ENCODE data around the gene INPP5K.

Gene INPP5K

DNA sequence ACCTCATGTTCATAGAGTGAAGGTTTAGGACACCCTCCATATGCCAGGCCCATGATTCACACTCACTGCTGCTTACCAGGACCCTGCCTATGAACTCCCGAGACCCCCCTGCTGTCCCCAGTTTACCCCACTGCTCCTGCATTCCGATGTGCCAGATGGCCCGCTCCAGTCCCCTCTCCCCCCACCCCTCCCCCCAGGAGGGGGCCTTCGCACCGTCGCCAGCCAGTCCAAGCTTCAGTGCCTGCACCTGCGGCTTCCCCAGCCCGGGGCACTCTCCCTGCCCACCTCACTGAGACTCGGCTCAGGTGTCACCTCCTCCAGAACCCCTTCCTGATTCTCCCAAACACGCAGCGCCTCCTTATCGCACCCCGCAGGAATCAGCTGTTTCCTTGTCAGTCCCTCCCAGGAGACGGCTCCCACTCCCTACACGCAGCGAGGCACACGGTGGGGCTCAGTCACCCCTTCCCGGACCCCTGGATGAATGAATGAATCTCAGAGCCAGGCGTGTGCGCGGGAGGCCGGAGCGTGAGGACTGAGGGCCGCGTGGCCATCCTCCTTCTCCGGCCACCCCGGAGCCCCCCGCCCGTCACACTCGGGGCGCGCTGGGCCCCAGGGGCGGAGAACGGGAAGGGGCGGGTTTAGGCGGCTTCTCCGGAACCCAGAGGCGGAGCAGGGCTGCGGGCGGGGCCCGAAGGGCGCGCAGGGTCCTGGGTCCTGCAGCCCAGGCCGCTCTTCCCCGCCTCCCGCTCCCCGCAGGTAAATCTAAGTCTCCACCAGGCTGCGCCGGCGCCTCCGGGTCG is 25.6 kb downstream of the INPP5K start:
- intact Hi-C loops (cut with DNase I), result loop anchor here (5.0 kb wide), 1 partner anchor 34 kb away; the partner anchor contains the start of gene CRK
- DNase-seq, result peak in 6 of 10 donors; percentile 34 to 91 (median 50)

DNA sequence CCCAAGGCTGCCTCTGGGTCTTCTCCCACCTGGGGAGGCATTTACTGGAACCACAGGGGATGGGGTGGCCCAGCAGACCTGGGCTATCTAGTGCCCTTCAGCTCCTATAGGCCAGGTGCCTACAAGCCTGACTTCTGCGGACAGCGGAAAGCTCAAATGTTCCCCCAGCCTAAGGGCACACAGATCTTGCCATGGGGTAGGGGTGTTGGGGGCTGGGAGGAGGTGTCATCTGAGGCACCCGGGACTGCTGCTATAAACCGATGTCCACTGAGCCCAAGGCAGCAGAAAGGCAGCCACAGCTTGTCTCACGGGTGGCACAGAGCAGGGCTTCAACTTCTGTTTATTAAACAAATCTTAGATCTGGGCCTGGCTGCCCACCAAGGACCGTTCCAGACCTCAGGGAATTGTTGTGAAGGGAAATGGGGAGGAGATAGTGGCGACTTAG is 27.6 kb downstream of the INPP5K start:
- DNase-seq, result no peak
- intact Hi-C loops (cut with DNase I), result no loop called here

DNA sequence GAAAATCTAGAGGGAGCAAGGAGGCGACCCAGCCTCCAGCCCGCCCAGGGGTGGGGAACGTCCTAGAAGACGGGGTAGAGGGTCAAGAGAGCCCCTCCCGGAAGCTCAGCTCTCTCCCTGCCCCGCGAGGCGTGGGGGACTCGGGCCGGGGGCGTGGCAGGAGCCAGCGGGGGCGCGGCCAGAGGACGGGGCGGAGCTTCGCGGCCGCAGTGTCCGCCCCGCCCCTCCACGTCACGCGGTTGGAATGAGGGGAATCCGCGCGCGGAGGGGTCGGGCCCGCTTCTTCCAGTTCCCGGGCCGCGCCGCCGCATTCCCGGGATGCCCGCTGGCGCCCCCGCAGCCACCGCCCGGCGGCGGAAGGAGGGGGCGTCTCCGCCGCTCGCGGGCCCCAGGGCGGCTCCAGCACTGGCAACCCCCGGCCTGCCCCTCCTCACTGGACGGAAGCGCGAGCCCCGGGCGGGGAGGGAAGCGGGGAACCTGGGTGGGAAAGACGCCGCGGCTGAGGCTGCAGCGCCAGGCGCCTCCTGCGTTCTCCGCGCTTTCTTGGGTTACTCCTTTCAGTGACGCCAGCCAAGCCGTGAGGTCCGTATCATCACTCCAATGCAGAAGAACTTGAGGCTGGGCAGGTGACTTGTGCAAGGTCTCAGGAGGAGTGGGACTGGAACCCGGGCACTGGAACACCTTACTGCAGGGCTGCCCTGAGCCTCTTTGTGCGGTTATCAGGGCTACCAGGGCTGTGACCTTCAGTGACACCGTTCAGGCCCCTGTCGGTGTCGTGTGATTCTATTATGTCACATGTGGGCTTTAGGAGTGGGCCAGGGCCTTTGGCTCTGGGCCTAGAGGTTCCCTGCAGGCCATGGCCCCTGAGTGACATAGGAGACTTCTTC is 28.2 kb downstream of the INPP5K start:
- peak; percentile 61 to 97 (median 77) for DNase-seq
- intact Hi-C loops (cut with DNase I), result no loop called here

DNA sequence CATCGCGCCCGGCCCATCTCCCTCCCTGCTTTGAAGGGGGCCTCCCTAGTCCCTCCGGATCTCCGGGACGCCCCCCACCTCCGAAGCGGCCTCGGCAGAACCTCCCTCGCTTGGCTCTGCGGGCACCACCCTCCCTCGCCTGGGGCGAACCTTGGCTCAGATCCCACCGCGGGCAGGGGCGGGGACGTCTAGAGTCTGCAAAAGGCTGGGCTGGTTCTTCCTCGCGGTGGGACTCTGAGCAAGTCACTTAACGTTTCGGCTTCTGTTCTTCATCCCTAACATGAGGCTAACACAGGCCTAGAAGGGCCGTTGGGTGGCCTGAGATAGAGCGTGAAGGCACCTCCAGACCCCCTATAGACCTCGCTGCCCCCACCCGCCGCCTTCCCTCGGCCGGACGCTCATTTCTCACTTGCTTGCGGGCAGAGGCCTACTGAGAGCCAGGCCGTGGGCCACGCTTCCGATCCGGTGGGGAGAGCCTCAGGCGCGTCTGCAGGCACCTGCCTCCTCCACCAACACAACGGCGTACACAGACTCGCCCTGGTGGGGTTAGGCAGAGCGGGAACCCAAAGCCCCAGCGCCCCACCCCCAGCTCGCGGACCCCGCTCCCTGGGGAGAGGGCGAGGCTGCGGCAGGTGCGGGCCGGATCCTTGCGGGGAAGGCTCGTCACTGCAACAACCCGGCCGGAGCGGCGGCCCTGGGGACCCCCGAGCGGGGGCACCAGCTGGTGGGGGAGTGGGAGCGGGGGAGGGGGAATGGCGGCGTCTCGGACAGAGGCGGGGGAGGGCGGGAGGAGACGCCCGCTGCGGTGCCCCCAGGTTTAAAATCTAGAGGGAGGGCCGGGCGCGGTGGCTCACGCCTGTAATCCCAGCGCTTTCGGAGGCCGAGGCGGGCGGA is 29.4 kb downstream of the INPP5K start:
- DNase-seq, result peak in 3 of 10 donors; percentile 32 to 81 (median 33)
- intact Hi-C loops (cut with DNase I), result no loop called here

DNA sequence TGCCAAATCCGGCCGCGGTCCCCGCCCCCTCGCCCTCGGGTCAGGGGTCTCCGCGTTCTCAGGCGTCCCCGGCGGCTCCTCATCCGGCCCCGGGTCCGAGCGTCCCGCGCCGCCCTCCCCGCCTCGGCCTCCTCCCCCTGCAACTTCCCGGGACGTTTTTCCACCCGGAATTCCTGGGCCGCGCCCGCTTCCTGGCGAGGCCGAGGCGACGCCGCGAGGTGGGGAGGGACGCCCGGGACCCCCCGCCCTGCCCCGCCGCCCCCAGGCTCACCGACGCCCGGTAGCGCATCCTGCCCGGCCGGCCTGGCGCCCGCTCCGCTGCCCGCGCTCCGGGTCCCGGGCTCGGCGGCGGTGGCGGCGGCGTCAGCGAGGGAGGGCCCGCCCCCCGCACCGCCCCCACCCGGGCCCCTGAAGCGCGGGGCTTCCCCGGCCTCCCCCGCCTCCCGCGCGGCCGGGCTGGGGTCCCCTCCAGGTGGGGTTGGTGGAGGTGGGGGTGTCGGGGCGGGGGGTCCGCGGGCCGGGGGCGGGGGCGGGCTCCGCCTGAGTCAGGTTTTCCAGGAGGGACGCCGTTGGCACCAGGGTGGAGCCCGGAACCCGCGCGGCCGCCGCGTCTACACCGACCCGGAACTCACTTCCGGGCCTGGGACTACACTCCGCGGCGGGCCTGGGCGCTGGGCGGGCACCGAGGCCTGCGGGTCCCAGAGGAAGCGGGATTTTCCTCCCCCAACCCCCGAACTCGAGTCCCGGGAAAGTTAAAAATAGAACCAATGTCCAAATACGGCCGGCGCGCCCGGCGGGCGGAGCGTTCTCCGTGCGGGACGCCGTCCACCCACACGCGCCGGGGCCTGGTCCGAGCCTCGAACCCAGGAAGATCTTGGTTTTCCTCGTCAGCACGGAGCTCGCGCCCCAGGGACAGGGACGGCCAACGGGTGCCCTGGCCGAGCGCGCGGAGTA is 30.7 kb downstream of the INPP5K start:
- intact Hi-C loops (cut with DNase I), result no loop called here
- DNase-seq, result peak in 1 of 10 donors; percentile 70

DNA sequence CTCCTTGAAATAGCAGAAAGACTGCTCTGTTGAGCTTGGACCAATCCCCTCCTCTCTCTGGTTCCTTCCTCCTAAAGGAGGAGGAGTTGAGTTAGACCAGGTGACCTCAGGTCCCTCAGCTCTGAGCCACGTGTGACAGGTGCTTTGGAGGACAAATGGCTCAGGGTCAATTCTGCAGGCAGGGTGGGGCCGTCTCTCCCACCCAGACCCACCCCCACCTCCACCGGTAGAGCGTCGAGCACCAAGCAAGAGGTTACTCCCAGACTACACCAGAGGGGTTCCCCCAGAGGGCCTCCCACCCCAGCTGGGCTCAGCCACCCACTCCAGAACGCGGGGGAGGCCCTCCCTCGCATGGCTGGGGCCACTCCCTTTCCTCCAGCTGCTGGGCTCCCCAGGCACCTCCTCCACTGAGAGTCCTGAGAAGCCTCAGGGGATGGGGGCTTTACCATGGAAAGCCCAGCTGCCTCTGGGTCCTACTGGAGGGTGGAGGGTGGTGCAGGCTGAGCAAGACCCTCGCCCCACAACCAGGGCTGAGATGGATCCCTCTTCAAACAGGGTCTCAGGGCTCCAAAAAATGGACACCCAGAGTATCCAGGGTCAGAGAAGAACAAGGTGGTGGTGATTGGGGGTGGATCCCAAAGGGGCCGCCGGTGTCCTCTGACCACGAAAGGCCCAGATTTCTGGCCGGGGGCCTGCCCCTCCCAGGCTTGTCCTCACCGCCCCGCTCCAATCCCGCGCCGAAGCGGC is 31.6 kb downstream of the INPP5K start:
- peak in 1 of 10 donors; percentile 70 for DNase-seq
- intact Hi-C loops (cut with DNase I), result no loop called here

DNA sequence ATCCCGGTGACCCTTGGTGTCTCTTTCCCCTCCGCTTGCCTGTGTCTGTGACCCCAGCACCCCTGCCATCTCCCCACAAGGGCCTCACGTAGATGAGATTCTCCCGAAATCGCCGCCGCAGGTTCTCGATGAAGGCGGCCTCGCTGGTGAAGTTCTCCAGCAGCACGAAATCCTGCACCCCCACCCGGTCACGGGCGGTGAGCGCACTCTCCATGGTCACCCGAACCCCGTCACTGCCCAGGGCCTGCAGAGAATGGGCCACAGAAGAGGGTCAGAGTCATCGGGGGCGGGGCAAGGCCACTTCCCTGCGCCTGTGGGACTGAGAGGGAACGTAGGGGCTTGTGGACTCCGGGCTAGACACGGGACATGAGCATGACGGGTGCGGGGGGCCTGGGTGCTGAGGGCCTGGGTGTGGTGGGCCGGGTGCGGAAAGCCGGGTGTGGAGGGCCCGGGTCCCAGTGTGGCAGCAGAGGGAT is 32.3 kb downstream of the INPP5K start:
- intact Hi-C loops (cut with DNase I), result no loop called here
- peak in 1 of 10 donors; percentile 66 for DNase-seq

DNA sequence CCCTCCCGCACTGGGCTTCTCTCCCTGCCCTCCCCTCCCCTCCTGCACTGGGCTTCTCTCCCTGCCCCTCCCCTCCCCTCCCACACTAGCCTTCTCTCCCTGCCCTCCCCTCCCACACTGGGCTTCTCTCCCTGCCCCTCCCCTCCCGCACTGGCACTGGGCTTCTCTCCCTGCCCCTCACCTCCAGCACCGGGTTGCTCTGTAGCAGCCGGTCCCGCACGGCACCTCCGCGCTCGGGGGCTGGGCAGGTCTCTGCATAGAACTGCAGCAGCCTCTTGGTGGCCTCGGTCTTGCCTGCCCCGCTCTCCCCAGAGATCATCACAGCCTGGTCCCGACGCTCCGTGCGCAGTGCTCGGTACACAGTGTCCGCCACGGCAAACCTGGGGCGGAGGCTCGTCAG is 33.7 kb downstream of the INPP5K start:
- peak in 1 of 10 donors; percentile 79 for DNase-seq
- intact Hi-C loops (cut with DNase I), result no loop called here

DNA sequence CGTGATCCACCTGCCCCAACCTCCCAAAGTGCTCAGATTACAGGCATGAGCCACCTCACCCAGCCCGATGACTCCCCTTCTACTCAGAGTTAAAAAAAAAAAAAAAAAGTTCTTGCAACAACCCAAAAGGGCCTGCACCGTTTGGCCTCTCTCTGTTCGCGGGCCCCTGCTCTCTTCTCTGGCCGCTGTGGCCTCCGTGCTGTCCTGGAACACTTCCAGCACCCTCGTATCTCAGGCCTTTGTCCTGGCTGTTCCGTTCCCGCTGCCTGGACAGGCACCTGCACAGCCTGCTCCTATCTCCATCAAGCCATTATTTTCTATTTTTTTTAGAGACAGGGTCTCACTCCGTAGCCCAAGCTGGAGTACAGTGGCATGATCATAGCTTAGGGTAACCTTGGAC is 34.7 kb downstream of the INPP5K start:
- no peak for DNase-seq

DNA sequence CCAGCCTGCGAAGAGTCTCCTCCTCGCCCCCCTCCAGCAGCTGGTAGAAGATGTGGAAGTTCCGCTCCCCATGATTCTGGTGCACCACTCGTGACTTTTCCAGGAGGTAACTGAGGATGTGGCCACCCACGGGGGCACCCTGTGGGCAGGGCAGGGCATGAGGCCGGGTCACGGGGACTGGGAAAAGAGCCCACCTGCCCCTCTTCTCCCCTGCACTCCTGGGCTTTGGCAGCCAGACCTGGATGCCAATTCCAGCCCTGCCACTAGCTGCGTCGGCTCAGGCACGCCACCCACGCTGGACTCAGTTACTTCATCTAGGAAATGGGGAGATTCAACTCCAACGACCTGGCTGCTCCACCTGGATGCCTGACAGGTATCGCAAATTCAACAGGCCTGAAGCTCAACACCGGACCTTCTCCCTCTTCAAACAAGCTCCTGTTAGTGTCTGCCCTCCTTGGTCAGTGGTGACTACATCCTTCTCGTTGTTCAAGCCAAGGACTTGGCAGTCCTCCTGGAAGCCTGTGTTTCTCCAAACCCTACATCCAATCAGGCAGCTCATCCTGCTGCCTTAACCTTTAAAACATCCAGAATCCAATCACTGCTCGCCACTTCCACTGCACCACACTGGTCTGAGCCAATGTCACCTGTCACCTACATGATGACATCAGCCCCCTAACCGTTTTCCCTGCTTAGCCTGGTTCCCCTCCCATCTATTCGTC is 35.5 kb downstream of the INPP5K start:
- no peak for DNase-seq
- intact Hi-C loops (cut with DNase I), result no loop called here

More for the DNA sequence above, 34.7 kb downstream of the INPP5K start:
- intact Hi-C loops (cut with DNase I), result no loop called here

DNA sequence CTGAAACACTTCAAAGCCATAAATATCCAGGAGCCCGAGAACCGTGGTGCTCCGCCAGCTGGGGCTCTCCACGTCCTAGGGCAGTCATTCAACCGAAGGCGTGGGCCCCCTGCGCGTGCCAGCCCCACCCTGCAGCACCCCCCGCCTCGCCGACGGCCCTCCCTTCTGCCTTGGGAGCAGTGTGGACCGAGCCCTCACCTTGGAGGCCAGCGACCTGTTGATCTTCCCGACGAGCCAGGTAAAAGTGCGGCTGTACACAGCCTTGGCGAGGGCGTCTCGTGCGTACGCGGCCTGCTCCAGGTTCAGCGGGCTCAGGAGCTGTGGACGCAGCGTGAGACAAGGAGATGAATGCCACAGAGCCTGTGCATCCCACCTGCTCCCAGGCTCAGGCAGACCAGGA is 38.0 kb downstream of the INPP5K start:
- intact Hi-C loops (cut with DNase I), result no loop called here
- no peak for DNase-seq

DNA sequence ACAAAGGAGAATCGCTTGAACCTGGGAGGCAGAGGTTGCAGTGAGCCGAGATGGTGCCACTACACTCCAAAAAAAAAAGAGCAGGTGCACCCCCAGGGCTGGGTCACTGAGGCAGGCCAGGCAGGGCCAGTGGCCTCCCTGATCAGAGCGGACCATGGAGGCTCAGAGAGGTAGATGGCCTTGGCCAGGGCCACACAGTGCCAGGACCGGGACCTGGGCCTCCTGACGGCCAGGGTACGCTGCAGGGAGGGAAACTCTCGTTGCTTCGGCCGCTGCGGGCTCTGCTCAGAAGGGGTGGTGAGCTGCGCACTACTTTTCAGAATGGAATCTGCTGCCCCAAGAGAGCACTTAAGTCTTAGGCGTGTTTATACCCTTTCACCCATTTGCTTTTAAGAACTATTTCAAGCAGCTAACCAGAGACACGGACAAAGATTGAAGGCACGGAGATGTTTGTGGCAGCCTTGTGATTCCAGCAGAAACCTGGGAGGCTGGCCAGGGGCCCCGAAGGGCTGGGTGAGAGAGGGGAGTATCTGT is 41.0 kb downstream of the INPP5K start:
- DNase-seq, result no peak
- intact Hi-C loops (cut with DNase I), result no loop called here

DNA sequence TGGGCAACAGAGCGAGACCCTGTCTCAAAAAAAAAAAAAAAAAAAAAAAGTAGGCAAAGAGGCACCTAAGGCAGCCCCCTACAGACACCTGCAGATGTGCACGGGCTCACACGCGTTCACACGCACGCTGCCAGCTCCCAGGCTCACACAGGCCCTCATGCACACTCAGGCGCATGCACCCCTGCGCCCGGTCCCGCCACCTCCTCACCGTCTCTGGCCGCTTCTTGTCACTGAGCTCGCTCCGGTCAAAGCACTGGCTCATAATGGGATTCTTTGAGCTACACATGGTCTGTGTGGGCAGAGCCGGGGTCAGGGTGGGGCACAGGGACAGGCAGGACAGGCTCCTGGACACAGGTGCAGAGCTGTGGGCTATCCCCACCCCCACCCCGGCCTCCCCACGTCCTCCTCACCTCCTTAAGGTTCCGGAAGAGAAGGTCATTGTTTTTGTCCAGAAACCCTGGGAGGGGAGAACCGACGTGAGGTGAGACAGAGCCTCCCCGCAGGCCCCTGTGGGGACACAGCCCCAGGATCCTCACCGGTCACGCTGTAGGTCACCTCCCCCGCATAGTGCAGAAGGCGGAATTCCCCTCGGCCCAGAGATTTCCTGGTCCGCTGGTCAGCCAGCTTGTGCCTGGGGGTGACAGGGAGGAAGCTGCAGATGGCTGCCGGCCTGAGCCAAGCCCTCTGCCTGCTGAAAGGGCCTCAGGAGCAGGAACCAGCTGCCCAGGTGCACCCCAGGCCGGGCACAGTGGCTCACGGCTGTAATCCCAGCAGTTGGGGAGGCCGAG is 41.8 kb downstream of the INPP5K start:
- DNase-seq, result peak in 1 of 10 donors; percentile 85
- intact Hi-C loops (cut with DNase I), result no loop called here

DNA sequence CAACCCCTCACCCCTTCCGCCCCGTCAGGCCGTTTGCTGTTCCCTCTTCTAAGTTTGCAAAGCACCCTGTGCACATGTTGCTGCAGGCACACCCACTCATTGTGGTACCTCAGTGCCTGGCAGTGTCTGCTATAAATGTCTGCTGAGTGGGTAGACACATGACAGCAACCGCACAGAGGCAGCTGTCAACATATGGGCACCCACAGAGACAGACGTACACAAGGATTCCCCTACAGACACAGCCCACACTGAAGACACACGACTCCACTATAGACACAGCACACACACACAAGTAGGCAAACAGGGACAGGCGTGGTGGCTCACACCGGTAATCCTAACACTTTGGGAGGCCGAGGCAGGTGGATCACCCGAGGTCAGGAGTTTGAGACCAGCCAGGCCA is 42.6 kb downstream of the INPP5K start:
- intact Hi-C loops (cut with DNase I), result no loop called here

DNA sequence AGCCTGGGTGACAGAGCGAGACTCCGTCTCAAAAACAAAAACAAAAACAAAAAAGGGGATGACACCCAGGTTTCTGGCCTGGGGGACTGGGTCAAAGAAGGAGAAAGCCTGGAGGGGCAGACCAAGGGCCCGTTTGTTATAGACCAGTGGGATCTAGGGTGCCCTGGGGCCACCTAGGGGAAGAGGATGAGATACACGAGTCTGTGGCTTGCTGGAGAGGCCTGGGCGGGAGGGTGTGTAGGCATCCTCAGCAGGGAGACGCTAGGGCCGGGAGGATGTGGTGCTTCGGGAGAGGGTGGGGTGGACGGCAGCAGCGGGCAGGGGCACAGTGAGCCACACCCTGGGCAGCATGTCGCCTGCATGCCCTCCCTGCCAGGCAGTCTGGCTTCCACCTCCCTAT is 43.2 kb downstream of the INPP5K start:
- peak in 1 of 10 donors; percentile 82 for DNase-seq
- intact Hi-C loops (cut with DNase I), result no loop called here

More for the DNA sequence above, 42.6 kb downstream of the INPP5K start:
- DNase-seq, result peak in 8 of 10 donors; percentile 39 to 93 (median 56)

Measured in posterior cingulate gyrus (tissue), 11 donors.